Breast epithelium (tissue), 4 donors: ENCODE results near the gene ALDH18A1. TPM values are rescaled to one million over a fixed set of nuclear protein-coding genes. Genes with fewer than 3 reads are reported as not detected.

Experiments used
- DNase-seq, 2 donors: peaks; one replicate each; pipeline ENCODE4 v3.0.0-alpha.2; 2019; ENCODE audit warnings: low spot score in 2 of 2
- H3K27ac ChIP-seq, 2 donors: fragments of 200-600 bp; sonication (generic) in 1 of 2; one replicate each; pipeline ENCODE4 v1.5.1; 2016 to 2019; ENCODE audit warnings: mild to moderate bottlenecking in 1 of 2
- H3K27me3 ChIP-seq, 2 donors: fragments of 200-600 bp; sonication (generic) in 1 of 2; one replicate each; pipeline versions ENCODE4 v1.5.1 to v1.6.0; 2017 to 2019; ENCODE audit warnings: control low read depth in 1 of 2, mild to moderate bottlenecking in 1 of 2
- H3K36me3 ChIP-seq: fragments of 200-600 bp; one replicate; pipeline ENCODE4 v1.5.1; 2019
- H3K4me1 ChIP-seq, 2 donors: fragments of 200-600 bp; sonication (generic); one replicate each; pipeline ENCODE4 v1.5.1; 2016 to 2019; ENCODE audit warnings: control low read depth in 1 of 2
- H3K4me3 ChIP-seq, 3 donors: fragments of 200-600 bp; sonication (generic); 1 replicate in 2 of 3; 2 replicates in 1 of 3; pipeline ENCODE4 v1.5.1; 2016 to 2019; ENCODE audit warnings: mild to moderate bottlenecking in 3 of 3, moderate library complexity in 2 of 3
- H3K9me3 ChIP-seq, 2 donors: fragments of 200-600 bp; sonication (generic) in 1 of 2; one replicate each; pipeline ENCODE4 v1.5.1; 2016 to 2019; ENCODE audit warnings: control low read depth in 1 of 2
- POLR2A ChIP-seq: fragments of 450-650 bp; IDR thresholded peaks from one replicate; pipeline ENCODE4 v1.6.1; 2016; ENCODE audit warnings: antibody characterized with exemption, mild to moderate bottlenecking, moderate library complexity
- POLR2AphosphoS5 ChIP-seq, 3 donors: sonication (generic); formaldehyde crosslinking; IDR thresholded peaks; one replicate each; pipeline ENCODE4 v1.6.1; 2017; ENCODE audit warnings: antibody characterized with exemption in 3 of 3
- intact Hi-C: fragments of 100-400 bp; cut with DNase I; formaldehyde crosslinking; loops from one replicate; pipeline ENCODE4 v1.15.1; 2023; ENCODE audit warnings: low total_unique reads
- total RNA-seq, 3 donors: library from RNA; depleted of rRNA; stranded (reverse); fragments of >200 nt; gene quantifications; one replicate each; pipeline ENCODE4 v1.1.0, GENCODE V29; 2016
- TF ChIP-seq, protein P1 (sequence below), 3 donors: fragments of 450-650 bp; IDR thresholded peaks; one replicate each; pipeline ENCODE4 v1.5.1; 2016 to 2017; ENCODE audit warnings: antibody characterized with exemption in 3 of 3, mild to moderate bottlenecking in 3 of 3, moderate library complexity in 3 of 3

ALDH18A1 gene
- total RNA-seq, 3 donors from 2014 or later: 18.6 to 47.2 (median 38.2) TPM

- peak overlapping the region in 1 of 2 donors; percentile 83 for H3K27ac ChIP-seq
- DNase-seq: no peak
- H3K36me3 ChIP-seq: no peaks in the 10 kb centered on the region
- peak overlapping the region; percentile 63 to 92 (median 82) for H3K4me3 ChIP-seq
- no peaks in the 10 kb centered on the region for H3K9me3 ChIP-seq
- no peaks in the 10 kb centered on the region for H3K27me3 ChIP-seq
- TF ChIP-seq POLR2AphosphoS5 (IDR thresholded peaks at IDR 0.05): no peak
- TF ChIP-seq POLR2A: no peak
- intact Hi-C loops: no loop called here
- H3K4me1 ChIP-seq: peaks cover 0 to 9% of the 10 kb centered on the region in 2 donors
Observed at GRCh38 chr10:95561864-95562177, 94.7 kb downstream of the ALDH18A1 start.

DNA sequence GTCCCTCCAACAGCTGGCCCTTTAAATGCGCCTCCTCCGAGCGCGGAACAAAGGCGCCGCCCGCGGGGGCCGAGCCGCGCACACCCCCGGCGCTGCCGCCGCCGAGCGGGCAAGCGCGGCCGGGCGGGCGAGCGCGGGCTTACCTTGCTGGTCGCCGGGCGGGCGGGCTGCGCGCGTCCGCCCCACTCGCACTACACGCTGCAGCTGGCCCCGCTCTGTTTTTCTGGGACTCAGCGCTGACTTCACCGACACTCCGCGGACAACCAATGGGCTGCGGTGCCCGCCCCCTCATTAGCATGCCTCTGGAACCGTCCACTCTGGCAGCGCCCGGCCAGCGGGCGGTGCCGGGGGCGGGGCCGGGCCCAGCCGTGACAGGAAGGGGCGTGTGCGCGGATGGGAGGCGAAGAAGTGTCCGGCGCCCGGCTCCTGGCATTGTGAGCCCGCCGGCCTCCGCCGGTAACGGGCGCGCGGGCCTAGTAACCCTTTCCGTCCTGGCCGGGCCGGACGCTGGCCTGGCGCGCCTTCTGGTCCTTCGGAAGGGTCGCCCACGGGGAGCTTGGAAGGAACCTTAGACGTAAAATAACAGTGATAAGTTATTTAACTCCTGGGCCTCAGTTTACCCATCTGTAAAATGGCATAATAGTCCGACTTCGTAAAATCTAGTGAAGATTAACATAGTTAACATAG, 95.2 kb downstream of the ALDH18A1 start, which contains the start of gene SORBS1:
SORBS1 (minus strand) TSS at position 195 of the 687 bp plus-strand sequence. CDS start 120,236 bp downstream, outside the sequence.
- peaks cover 0 to 9% of the 10 kb centered on the region in 2 donors for H3K4me1 ChIP-seq
- H3K27ac ChIP-seq: peak within 1 kb of the TSS; percentile 83 to 90
- intact Hi-C loops: no loop called here
- H3K27me3 ChIP-seq: no peaks in the 10 kb centered on the region
- TF ChIP-seq, protein P1, sequence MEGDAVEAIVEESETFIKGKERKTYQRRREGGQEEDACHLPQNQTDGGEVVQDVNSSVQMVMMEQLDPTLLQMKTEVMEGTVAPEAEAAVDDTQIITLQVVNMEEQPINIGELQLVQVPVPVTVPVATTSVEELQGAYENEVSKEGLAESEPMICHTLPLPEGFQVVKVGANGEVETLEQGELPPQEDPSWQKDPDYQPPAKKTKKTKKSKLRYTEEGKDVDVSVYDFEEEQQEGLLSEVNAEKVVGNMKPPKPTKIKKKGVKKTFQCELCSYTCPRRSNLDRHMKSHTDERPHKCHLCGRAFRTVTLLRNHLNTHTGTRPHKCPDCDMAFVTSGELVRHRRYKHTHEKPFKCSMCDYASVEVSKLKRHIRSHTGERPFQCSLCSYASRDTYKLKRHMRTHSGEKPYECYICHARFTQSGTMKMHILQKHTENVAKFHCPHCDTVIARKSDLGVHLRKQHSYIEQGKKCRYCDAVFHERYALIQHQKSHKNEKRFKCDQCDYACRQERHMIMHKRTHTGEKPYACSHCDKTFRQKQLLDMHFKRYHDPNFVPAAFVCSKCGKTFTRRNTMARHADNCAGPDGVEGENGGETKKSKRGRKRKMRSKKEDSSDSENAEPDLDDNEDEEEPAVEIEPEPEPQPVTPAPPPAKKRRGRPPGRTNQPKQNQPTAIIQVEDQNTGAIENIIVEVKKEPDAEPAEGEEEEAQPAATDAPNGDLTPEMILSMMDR (IDR thresholded peaks at IDR 0.05): peak in 1 of 3 donors; percentile 0
- TF ChIP-seq POLR2A (no peak), POLR2AphosphoS5 (IDR thresholded peaks at IDR 0.05) (peak; percentile 54 to 79 (median 69))
- DNase-seq: peak; percentile 95 to 96
- H3K4me3 ChIP-seq: peak within 1 kb of the TSS; percentile 63 to 92 (median 82)
- no peaks in the 10 kb centered on the region for H3K9me3 ChIP-seq
- H3K36me3 ChIP-seq: no peaks in the 10 kb centered on the region

GRCh38 chr10:95560278-95561176, 96.0 kb downstream of the ALDH18A1 start:
- Histone ChIP-seq H3K4me3 (peak overlapping the region; percentile 63 to 92 (median 82)), H3K27ac (peak overlapping the region; percentile 83 to 90), H3K27me3 (no peaks in the 10 kb centered on the region), H3K36me3 (no peaks in the 10 kb centered on the region), H3K9me3 (no peaks in the 10 kb centered on the region), H3K4me1 (peaks cover 0 to 9% of the 10 kb centered on the region in 2 donors)
- peak; percentile 55 to 57 for DNase-seq
- intact Hi-C loops: no loop called here
- TF ChIP-seq, protein P1 (IDR thresholded peaks at IDR 0.05): peak in 1 of 3 donors; percentile 3
- TF ChIP-seq POLR2AphosphoS5 (IDR thresholded peaks at IDR 0.05): no peak

GRCh38 chr10:95559896-95560277, 96.6 kb downstream of the ALDH18A1 start:
- Histone ChIP-seq H3K27ac (peak overlapping the region; percentile 83 to 90), H3K4me3 (peak overlapping the region; percentile 63 to 92 (median 82)), H3K4me1 (peaks cover 0 to 9% of the 10 kb centered on the region in 2 donors), H3K9me3 (no peaks in the 10 kb centered on the region), H3K36me3 (no peaks in the 10 kb centered on the region), H3K27me3 (no peaks in the 10 kb centered on the region)
- intact Hi-C loops: no loop called here
- TF ChIP-seq, protein P1 (IDR thresholded peaks at IDR 0.05): no peak
- TF ChIP-seq POLR2AphosphoS5 (IDR thresholded peaks at IDR 0.05) (no peak), POLR2A (no peak)
- DNase-seq: no peak

- Histone ChIP-seq H3K27me3 (no peaks in the 10 kb centered on the region), H3K4me3 (peak overlapping the region; percentile 63 to 92 (median 82)), H3K4me1 (peaks cover 0 to 9% of the 10 kb centered on the region in 2 donors), H3K36me3 (no peaks in the 10 kb centered on the region), H3K9me3 (no peaks in the 10 kb centered on the region), H3K27ac (peak overlapping the region; percentile 83 to 90)
- no peak for DNase-seq
- intact Hi-C loops: no loop called here
- TF ChIP-seq, protein P1 (IDR thresholded peaks at IDR 0.05): no peak
- TF ChIP-seq POLR2A (no peak), POLR2AphosphoS5 (IDR thresholded peaks at IDR 0.05) (no peak)
Observed at GRCh38 chr10:95559471-95559870, 97.0 kb downstream of the ALDH18A1 start.
